Esophagus squamous epithelium (tissue), 5 donors: ENCODE data around the gene PLGRKT. TPM values are rescaled to one million over a fixed set of nuclear protein-coding genes. Genes with fewer than 3 reads are reported as not detected.

Experiments
- DNase-seq: peaks from one replicate; lab custom pipeline; 2025; lab: John Stamatoyannopoulos, UW
- H3K27ac ChIP-seq, 4 donors: fragments of 200-600 bp; sonication (generic); one replicate each; pipeline ENCODE4 v1.5.1; 2016 to 2019; ENCODE audit warnings: mild to moderate bottlenecking in 1 of 4
- H3K27me3 ChIP-seq, 4 donors: fragments of 200-600 bp; sonication (generic); 1 replicate in 3 of 4; 2 replicates in 1 of 4; pipeline versions ENCODE4 v1.5.1 to v1.6.0; 2017 to 2021; ENCODE audit warnings: antibody characterized with exemption in 1 of 4
- H3K36me3 ChIP-seq, 3 donors: fragments of 200-600 bp; sonication (generic); one replicate each; pipeline ENCODE4 v1.5.1; 2016 to 2019
- H3K4me1 ChIP-seq, 3 donors: fragments of 200-600 bp; sonication (generic); one replicate each; pipeline ENCODE4 v1.5.1; 2017 to 2019
- H3K4me3 ChIP-seq, 4 donors: fragments of 200-600 bp; sonication (generic); 1 replicate in 3 of 4; 2 replicates in 1 of 4; pipeline ENCODE4 v1.5.1; 2016 to 2019; ENCODE audit warnings: mild to moderate bottlenecking in 2 of 4, moderate library complexity in 1 of 4
- H3K9me3 ChIP-seq, 3 donors: fragments of 200-600 bp; sonication (generic); one replicate each; pipeline ENCODE4 v1.5.1; 2016 to 2019
- POLR2A ChIP-seq, 4 donors: fragments of 450-650 bp; IDR thresholded peaks; one replicate each; pipeline ENCODE4 v1.6.1; 2017; ENCODE audit warnings: antibody characterized with exemption in 4 of 4, mild to moderate bottlenecking in 4 of 4, moderate library complexity in 3 of 4
- WGBS, 2 donors: methylation state at CpG; one replicate each; pipeline ENCODE4 v1.1.5; 2018; 5-methylcytosine and 5-hydroxymethylcytosine counted together
- intact Hi-C: fragments of 100-400 bp; cut with DNase I; formaldehyde crosslinking; loops from one replicate; pipeline ENCODE4 v1.15.0; 2022
- total RNA-seq, 4 donors: library from RNA; depleted of rRNA; stranded (reverse); fragments of >200 nt; gene quantifications; one replicate each; pipeline ENCODE4 v1.1.0, GENCODE V29; 2016
- TF ChIP-seq, protein P1 (sequence below), 6 experiments: fragments of 450-650 bp in 4 of 6; fragments of 200-600 bp in 2 of 6; sonication (generic) in 2 of 6; IDR thresholded peaks; one replicate each; pipeline ENCODE4 v1.5.1; 2016 to 2019; ENCODE audit warnings: antibody characterized with exemption in 6 of 6, mild to moderate bottlenecking in 4 of 6, moderate library complexity in 4 of 6
- donor health status: DM: yes; HTN: yes; CAD: no.

The PLGRKT gene
- total RNA-seq, 4 donors from 2014 or later = 13.4 to 25.6 (median 20.0) TPM

DNA sequence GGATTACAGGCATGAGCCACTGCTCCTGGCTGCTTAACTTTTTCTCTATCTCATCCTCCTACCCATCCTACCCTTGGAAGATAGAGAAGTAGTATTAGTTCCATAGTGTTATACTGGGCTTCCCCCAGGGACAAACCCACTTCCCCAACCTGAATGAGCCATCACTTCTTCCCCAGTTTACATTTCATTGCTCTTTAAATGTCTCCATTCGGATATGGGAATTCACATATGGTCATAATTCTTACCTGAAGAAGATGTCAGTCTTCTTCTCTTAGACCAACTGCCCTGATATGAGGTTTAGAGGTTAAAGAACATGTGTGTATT, 14.5 kb upstream of the PLGRKT start:
- DNase-seq = no peak
- peak overlapping the region in 2 of 4 donors; percentile 1 to 95 for H3K27ac ChIP-seq
- no peaks in the 10 kb centered on the region for H3K27me3 ChIP-seq
- 75 to 83% methylated on average over 1 of the region's 1 CpG for WGBS, 2 donors
- H3K36me3 ChIP-seq = no peaks in the 10 kb centered on the region
- TF ChIP-seq POLR2A (IDR thresholded peaks at IDR 0.05) = no peak
- TF ChIP-seq, protein P1, sequence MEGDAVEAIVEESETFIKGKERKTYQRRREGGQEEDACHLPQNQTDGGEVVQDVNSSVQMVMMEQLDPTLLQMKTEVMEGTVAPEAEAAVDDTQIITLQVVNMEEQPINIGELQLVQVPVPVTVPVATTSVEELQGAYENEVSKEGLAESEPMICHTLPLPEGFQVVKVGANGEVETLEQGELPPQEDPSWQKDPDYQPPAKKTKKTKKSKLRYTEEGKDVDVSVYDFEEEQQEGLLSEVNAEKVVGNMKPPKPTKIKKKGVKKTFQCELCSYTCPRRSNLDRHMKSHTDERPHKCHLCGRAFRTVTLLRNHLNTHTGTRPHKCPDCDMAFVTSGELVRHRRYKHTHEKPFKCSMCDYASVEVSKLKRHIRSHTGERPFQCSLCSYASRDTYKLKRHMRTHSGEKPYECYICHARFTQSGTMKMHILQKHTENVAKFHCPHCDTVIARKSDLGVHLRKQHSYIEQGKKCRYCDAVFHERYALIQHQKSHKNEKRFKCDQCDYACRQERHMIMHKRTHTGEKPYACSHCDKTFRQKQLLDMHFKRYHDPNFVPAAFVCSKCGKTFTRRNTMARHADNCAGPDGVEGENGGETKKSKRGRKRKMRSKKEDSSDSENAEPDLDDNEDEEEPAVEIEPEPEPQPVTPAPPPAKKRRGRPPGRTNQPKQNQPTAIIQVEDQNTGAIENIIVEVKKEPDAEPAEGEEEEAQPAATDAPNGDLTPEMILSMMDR (IDR thresholded peaks at IDR 0.05) = no peak
- intact Hi-C loops = loop anchor here (5.0 kb wide), 1 partner anchor 140 kb away; no protein-coding TSS in a partner anchor
- no peak overlapping the region for H3K4me3 ChIP-seq
- H3K9me3 ChIP-seq = no peaks in the 10 kb centered on the region
- H3K4me1 ChIP-seq = peaks cover 6 to 63% (median 25%) of the 10 kb centered on the region in 3 donors

DNA sequence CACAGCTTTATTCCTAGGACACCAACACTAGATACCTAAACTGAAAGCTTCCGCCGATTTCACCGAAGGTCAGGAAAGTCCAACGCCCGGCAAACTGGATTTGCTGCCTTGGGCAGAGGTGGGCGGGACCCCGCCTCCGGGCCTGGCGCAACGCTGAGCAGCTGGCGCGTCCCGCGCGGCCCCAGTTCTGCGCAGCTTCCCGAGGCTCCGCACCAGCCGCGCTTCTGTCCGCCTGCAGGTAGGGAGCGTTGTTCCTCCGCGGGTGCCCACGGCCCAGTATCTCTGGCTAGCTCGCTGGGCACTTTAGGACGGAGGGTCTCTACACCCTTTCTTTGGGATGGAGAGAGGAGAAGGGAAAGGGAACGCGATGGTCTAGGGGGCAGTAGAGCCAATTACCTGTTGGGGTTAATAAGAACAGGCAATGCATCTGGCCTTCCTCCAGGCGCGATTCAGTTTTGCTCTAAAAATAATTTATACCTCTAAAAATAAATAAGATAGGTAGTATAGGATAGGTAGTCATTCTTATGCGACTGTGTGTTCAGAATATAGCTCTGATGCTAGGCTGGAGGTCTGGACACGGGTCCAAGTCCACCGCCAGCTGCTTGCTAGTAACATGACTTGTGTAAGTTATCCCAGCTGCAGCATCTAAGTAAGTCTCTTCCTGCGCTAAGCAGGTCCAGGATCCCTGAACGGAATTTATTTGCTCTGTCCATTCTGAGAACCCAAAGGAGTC, 12.8 kb upstream of the PLGRKT start, which contains the start of gene CD274:
TSS of gene CD274 (plus strand) at position 184 of the 733 bp plus-strand sequence. CDS start 5,572 bp downstream, outside the sequence.
- WGBS, 2 donors = 3 to 6% methylated on average over 13 to 16 of the region's 36 CpGs

DNA sequence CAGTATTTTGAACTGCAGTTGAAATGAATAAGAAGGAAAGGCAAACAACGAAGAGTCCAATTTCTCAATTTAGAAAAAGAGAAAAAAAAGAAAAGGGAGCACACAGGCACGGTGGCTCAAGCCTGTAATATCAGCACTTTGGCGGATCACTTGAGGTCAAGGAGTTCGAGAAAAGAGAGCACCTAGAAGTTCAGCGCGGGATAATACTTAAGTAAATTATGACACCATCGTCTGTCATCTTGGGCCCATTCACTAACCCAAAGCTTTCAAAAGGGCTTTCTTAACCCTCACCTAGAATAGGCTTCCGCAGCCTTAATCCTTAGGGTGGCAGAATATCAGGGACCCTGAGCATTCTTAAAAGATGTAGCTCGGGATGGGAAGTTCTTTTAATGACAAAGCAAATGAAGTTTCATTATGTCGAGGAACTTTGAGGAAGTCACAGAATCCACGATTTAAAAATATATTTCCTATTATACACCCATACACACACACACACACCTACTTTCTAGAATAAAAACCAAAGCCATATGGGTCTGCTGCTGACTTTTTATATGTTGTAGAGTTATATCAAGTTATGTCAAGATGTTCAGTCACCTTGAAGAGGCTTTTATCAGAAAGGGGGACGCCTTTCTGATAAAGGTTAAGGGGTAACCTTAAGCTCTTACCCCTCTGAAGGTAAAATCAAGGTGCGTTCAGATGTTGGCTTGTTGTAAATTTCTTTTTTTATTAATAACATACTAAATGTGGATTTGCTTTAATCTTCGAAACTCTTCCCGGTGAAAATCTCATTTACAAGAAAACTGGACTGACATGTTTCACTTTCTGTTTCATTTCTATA, 12.0 kb upstream of the PLGRKT start:
- peaks cover 12 to 66% (median 25%) of the 10 kb centered on the region in 3 donors for H3K4me1 ChIP-seq
- H3K36me3 ChIP-seq = no peaks in the 10 kb centered on the region
- intact Hi-C loops = loop anchor here (5.0 kb wide), 1 partner anchor 143 kb away; no protein-coding TSS in a partner anchor
- no peaks in the 10 kb centered on the region for H3K27me3 ChIP-seq
- H3K9me3 ChIP-seq = no peaks in the 10 kb centered on the region
- DNase-seq = no peak
- no peak for TF ChIP-seq POLR2A (IDR thresholded peaks at IDR 0.05)
- TF ChIP-seq, protein P1 (IDR thresholded peaks at IDR 0.05) = no peak
- WGBS, 2 donors = 26 to 30% methylated on average over 15 of the region's 15 CpGs
- peak overlapping the region; percentile 83 to 95 (median 90) for H3K27ac ChIP-seq
- H3K4me3 ChIP-seq = peak overlapping the region; percentile 35 to 72 (median 54)

More for the DNA sequence above, 12.8 kb upstream of the PLGRKT start, which contains the start of gene CD274:
- peaks cover 12 to 74% (median 25%) of the 10 kb centered on the region in 3 donors for H3K4me1 ChIP-seq
- H3K4me3 ChIP-seq = peak within 1 kb of the TSS; percentile 35 to 72 (median 54)
- H3K27ac ChIP-seq = peak within 1 kb of the TSS; percentile 83 to 95 (median 90)
- TF ChIP-seq POLR2A (IDR thresholded peaks at IDR 0.05) = peak in 1 of 4 donors; percentile 56
- TF ChIP-seq, protein P1 (IDR thresholded peaks at IDR 0.05) = peak; percentile 51 to 90 (median 78)
- peak; percentile 29 for DNase-seq
- H3K36me3 ChIP-seq = no peaks in the 10 kb centered on the region
- no peaks in the 10 kb centered on the region for H3K27me3 ChIP-seq
- intact Hi-C loops = loop anchor here (5.0 kb wide), 1 partner anchor 142 kb away; no protein-coding TSS in a partner anchor
- no peaks in the 10 kb centered on the region for H3K9me3 ChIP-seq

DNA sequence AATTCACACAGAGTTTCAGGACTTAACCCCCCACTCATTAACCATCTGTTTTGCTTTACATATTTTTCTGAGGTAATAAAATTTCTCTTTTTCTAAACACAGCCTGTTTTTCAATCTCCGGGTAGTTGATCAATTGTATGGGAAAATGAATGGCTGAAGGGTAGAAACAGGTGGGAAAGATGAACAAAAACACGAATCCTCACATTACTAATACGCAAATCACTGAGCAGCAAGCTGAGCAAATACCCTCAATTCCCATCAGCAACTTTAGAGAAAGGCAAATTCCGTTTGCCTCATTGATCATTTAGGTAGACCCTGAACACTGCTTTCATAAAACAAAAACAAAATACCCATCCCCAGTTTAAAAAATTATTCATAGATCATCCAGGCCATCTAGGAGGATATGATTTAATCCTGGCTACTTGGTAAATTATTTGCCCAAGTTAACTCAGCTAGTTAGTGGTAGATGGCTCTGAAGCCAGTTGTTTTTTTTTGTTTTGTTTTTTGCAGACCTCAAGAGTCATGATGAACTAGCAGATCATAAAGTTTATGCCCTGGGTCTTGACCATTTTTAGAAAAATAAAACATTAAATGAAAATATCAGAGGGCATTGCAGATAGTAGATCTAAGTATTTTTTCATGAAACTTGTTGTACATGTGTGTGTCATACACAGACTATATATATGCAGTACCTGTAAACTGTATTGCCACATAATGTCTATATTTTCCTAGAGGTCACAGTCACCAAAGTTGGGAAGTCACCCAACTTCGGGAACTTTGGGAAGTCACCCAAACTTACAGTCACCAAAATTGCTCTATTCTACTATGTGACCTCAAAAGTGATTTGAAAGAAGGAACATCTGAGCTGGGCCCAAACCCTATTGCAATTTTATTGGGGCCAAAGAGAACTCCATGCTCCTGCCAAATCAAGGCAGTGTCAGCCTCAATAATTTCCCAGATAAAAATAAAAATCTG, 11.0 kb upstream of the PLGRKT start:
- peaks cover 12 to 57% (median 25%) of the 10 kb centered on the region in 3 donors for H3K4me1 ChIP-seq
- DNase-seq = no peak
- peak overlapping the region in 3 of 4 donors; percentile 83 to 95 (median 91) for H3K27ac ChIP-seq
- WGBS, 2 donors = 70 to 77% methylated on average over 5 of the region's 5 CpGs
- TF ChIP-seq, protein P1 (IDR thresholded peaks at IDR 0.05) = no peak
- no peak for TF ChIP-seq POLR2A (IDR thresholded peaks at IDR 0.05)
- H3K9me3 ChIP-seq = no peaks in the 10 kb centered on the region
- H3K4me3 ChIP-seq = no peak overlapping the region
- intact Hi-C loops = no loop called here
- H3K36me3 ChIP-seq = no peaks in the 10 kb centered on the region
- H3K27me3 ChIP-seq = no peaks in the 10 kb centered on the region
